ENCODE measurements around the gene IPPK.

IPPK gene

GRCh38 chr9:92715488-92716231, 45.7 kb upstream of the IPPK start:
- CTCF ChIA-PET = interaction anchor here (0.7 to 15.5 kb wide), 16 partner anchors 9 to 383 kb away, joined by 3 to 271 read pairs (median 6); partner anchors contain the start of gene BICD2

GRCh38 chr9:92714787-92715487, 45.0 kb upstream of the IPPK start:
- CTCF ChIA-PET = interaction anchor here (1.1 to 15.5 kb wide), 8 partner anchors 8 to 382 kb away, joined by 3 to 271 read pairs (median 6); partner anchors contain the start of gene BICD2
- TF ChIP-seq CTCF (IDR thresholded peaks at IDR 0.05; ENCODE audit: insufficient read depth, low read length, missing control alignments) = no peak

More at GRCh38 chr9:92715488-92716231, 45.7 kb upstream of the IPPK start:
- no peak overlapping the region for H3K4me3 ChIP-seq (ENCODE audit: low read depth, low read length)
- no peak for DNase-seq (ENCODE audit: low read depth, low spot score)
- TF ChIP-seq CTCF (IDR thresholded peaks at IDR 0.05; ENCODE audit: insufficient read depth, low read length, missing control alignments) = no peak
- POLR2A ChIA-PET = no interaction called here

GRCh38 chr9:92714016-92714415, 44.1 kb upstream of the IPPK start:
- ChIA-PET POLR2A (interaction anchor here (0.6 kb wide), 1 partner anchor 13 kb away, joined by 3 read pairs; no protein-coding TSS in a partner anchor), CTCF (interaction anchor here (7.3 to 15.5 kb wide), 3 partner anchors 11 to 77 kb away, joined by 46 to 271 read pairs (median 107); no protein-coding TSS in a partner anchor)
- no peak for DNase-seq (ENCODE audit: low read depth, low spot score)
- H3K4me3 ChIP-seq (ENCODE audit: low read depth, low read length) = no peak overlapping the region
- TF ChIP-seq CTCF (IDR thresholded peaks at IDR 0.05; ENCODE audit: insufficient read depth, low read length, missing control alignments) = no peak

More at GRCh38 chr9:92714787-92715487, 45.0 kb upstream of the IPPK start:
- POLR2A ChIA-PET = interaction anchor here (0.6 kb wide), 1 partner anchor 12 kb away, joined by 3 read pairs; no protein-coding TSS in a partner anchor
- no peak overlapping the region for H3K4me3 ChIP-seq (ENCODE audit: low read depth, low read length)
- no peak for DNase-seq (ENCODE audit: low read depth, low spot score)

GRCh38 chr9:92713528-92713927, 43.6 kb upstream of the IPPK start:
- DNase-seq (ENCODE audit: low read depth, low spot score) = no peak
- POLR2A ChIA-PET = no interaction called here
- no peak overlapping the region for H3K4me3 ChIP-seq (ENCODE audit: low read depth, low read length)
- no peak for TF ChIP-seq CTCF (IDR thresholded peaks at IDR 0.05; ENCODE audit: insufficient read depth, low read length, missing control alignments)
- CTCF ChIA-PET = interaction anchor here (7.3 to 15.5 kb wide), 3 partner anchors 11 to 77 kb away, joined by 46 to 271 read pairs (median 107); no protein-coding TSS in a partner anchor

GRCh38 chr9:92712767-92713166, 42.8 kb upstream of the IPPK start:
- CTCF ChIA-PET = interaction anchor here (7.3 to 15.5 kb wide), 3 partner anchors 10 to 78 kb away, joined by 46 to 271 read pairs (median 107); no protein-coding TSS in a partner anchor

More at GRCh38 chr9:92712767-92713166, 42.8 kb upstream of the IPPK start:
- POLR2A ChIA-PET = no interaction called here
- TF ChIP-seq CTCF (IDR thresholded peaks at IDR 0.05; ENCODE audit: insufficient read depth, low read length, missing control alignments) = no peak
- DNase-seq (ENCODE audit: low read depth, low spot score) = no peak
- no peak overlapping the region for H3K4me3 ChIP-seq (ENCODE audit: low read depth, low read length)
